DOHH2 (cell line): Measurements from ENCODE around the gene DDN.

Experiments
- H3F3A ChIP-seq: fragments of 200-600 bp; sonication (generic), shearing (Covaris generic); 2 replicates; pipeline ENCODE4 v1.6.0; 2016; ENCODE audit warnings: antibody characterized with exemption, mild to moderate bottlenecking; ENCODE audit not compliant: control insufficient read depth, insufficient read depth
- H3K27ac ChIP-seq: fragments of 200-600 bp; sonication (generic); 2 replicates; pipeline ENCODE4 v1.5.1; 2014; ENCODE audit warnings: low read depth, mild to moderate bottlenecking, low read length, moderate library complexity
- H3K27me3 ChIP-seq: fragments of 200-600 bp; sonication (generic); 2 replicates; pipeline ENCODE4 v1.6.1; 2014; ENCODE audit warnings: mild to moderate bottlenecking, low read length, mixed read lengths; ENCODE audit not compliant: control insufficient read depth
- H3K36me3 ChIP-seq: fragments of 200-600 bp; sonication (generic); 2 replicates; pipeline ENCODE4 v1.6.1; 2014; ENCODE audit warnings: mild to moderate bottlenecking, low read length, moderate library complexity, mixed read lengths; ENCODE audit not compliant: control insufficient read depth
- H3K4me1 ChIP-seq: fragments of 200-600 bp; sonication (generic); 2 replicates; pipeline ENCODE4 v1.6.1; 2014; ENCODE audit warnings: mild to moderate bottlenecking, low read length, mixed read lengths; ENCODE audit not compliant: control insufficient read depth
- H3K4me2 ChIP-seq: fragments of 200-600 bp; sonication (generic); 2 replicates; pipeline ENCODE4 v1.6.0; 2014; ENCODE audit warnings: mild to moderate bottlenecking, low read length, moderate library complexity
- H3K4me3 ChIP-seq: fragments of 200-600 bp; sonication (generic); 2 replicates; pipeline ENCODE4 v1.5.1; 2014; ENCODE audit warnings: mild to moderate bottlenecking, low read length, mixed read lengths
- H3K79me2 ChIP-seq: fragments of 200-600 bp; sonication (generic); 2 replicates; pipeline ENCODE4 v1.6.1; 2014; ENCODE audit warnings: mild to moderate bottlenecking, low read length, mixed read lengths; ENCODE audit not compliant: control insufficient read depth
- H3K9me2 ChIP-seq: fragments of 200-600 bp; sonication (generic); replicated peaks from 2 replicates; pipeline ENCODE4 v1.6.1; 2014; ENCODE audit warnings: mild to moderate bottlenecking, low read length, mixed read lengths; ENCODE audit not compliant: control insufficient read depth
- H3K9me3 ChIP-seq: fragments of 200-600 bp; sonication (generic); 2 replicates; pipeline ENCODE4 v1.6.1; 2014; ENCODE audit warnings: antibody characterized with exemption, low read length, mixed read lengths; ENCODE audit not compliant: control insufficient read depth, insufficient read depth
- H4K20me1 ChIP-seq: fragments of 200-600 bp; sonication (generic); 2 replicates; pipeline ENCODE4 v1.6.0; 2014; ENCODE audit warnings: low read depth, mild to moderate bottlenecking, antibody characterized with exemption, low read length, moderate library complexity; ENCODE audit not compliant: control insufficient read depth, insufficient read depth
- CTCF ChIP-seq: fragments of 200-600 bp; sonication (generic); IDR thresholded peaks from one replicate; pipeline ENCODE4 v1.5.1; 2014; ENCODE audit warnings: antibody characterized with exemption, mild to moderate bottlenecking, low read depth, low read length; ENCODE audit not compliant: poor library complexity, severe bottlenecking
- EZH2phosphoT487 ChIP-seq: fragments of 200-600 bp; sonication (generic); IDR thresholded peaks from 2 replicates; pipeline ENCODE4 v1.6.1; 2017; ENCODE audit warnings: borderline replicate concordance, mild to moderate bottlenecking, antibody characterized with exemption, low read length, moderate library complexity, mixed read lengths

Gene DDN

GRCh38 chr12:49044660-49045059, 45.5 kb upstream of the DDN start:
- H3K79me2 ChIP-seq, result no peaks in the 10 kb centered on the region

GRCh38 chr12:49043856-49044258, 44.7 kb upstream of the DDN start:
- Histone ChIP-seq H3K27me3 (no peaks in the 10 kb centered on the region), H4K20me1 (0 out of 2 replicates have a peak, but pooled peaks cover 3% of the 10 kb centered on the region), H3K4me1 (no peaks in the 10 kb centered on the region), H3K4me2 (no peak overlapping the region), H3F3A (no peaks in the 10 kb centered on the region), H3K4me3 (no peak overlapping the region), H3K9me2 (no peaks in the 10 kb centered on the region), H3K79me2 (no peaks in the 10 kb centered on the region), H3K9me3 (no peaks in the 10 kb centered on the region), H3K36me3 (peaks cover 94% of the 10 kb centered on the region), H3K27ac (no peak overlapping the region)
- peak; percentile 87 for TF ChIP-seq CTCF
- no peak for TF ChIP-seq EZH2phosphoT487

More at GRCh38 chr12:49044660-49045059, 45.5 kb upstream of the DDN start:
- no peak overlapping the region for H3K27ac ChIP-seq
- no peak overlapping the region for H3K4me3 ChIP-seq
- H4K20me1 ChIP-seq, result 0 out of 2 replicates have a peak, but pooled peaks cover 3% of the 10 kb centered on the region
- no peaks in the 10 kb centered on the region for H3F3A ChIP-seq
- TF ChIP-seq EZH2phosphoT487, result no peak
- no peak for TF ChIP-seq CTCF
- no peaks in the 10 kb centered on the region for H3K27me3 ChIP-seq
- H3K4me2 ChIP-seq, result no peak overlapping the region
- no peaks in the 10 kb centered on the region for H3K9me2 ChIP-seq
- H3K36me3 ChIP-seq, result peaks cover 94% of the 10 kb centered on the region
- H3K9me3 ChIP-seq, result no peaks in the 10 kb centered on the region
- no peaks in the 10 kb centered on the region for H3K4me1 ChIP-seq

GRCh38 chr12:49043241-49043640, 44.1 kb upstream of the DDN start:
- H3K4me2 ChIP-seq, result no peak overlapping the region
- TF ChIP-seq CTCF, result no peak
- TF ChIP-seq EZH2phosphoT487, result no peak
- H3K27ac ChIP-seq, result no peak overlapping the region
- H3K4me1 ChIP-seq, result no peaks in the 10 kb centered on the region
- no peaks in the 10 kb centered on the region for H3K9me3 ChIP-seq
- H3F3A ChIP-seq, result no peaks in the 10 kb centered on the region
- H3K4me3 ChIP-seq, result no peak overlapping the region
- H3K9me2 ChIP-seq, result no peaks in the 10 kb centered on the region
- peaks cover 94% of the 10 kb centered on the region for H3K36me3 ChIP-seq
- H4K20me1 ChIP-seq, result 0 out of 2 replicates have a peak, but pooled peaks cover 3% of the 10 kb centered on the region
- H3K79me2 ChIP-seq, result no peaks in the 10 kb centered on the region
- H3K27me3 ChIP-seq, result no peaks in the 10 kb centered on the region
